GM21447 (cell line): ENCODE results near the gene HAUS3.

Experiments
- ATAC-seq: cut with Tn5 transposase; IDR thresholded peaks from one replicate; pipeline ENCODE4 v1.9.1; 2021; ENCODE audit not compliant: unreplicated experiment

Gene HAUS3, protein sequence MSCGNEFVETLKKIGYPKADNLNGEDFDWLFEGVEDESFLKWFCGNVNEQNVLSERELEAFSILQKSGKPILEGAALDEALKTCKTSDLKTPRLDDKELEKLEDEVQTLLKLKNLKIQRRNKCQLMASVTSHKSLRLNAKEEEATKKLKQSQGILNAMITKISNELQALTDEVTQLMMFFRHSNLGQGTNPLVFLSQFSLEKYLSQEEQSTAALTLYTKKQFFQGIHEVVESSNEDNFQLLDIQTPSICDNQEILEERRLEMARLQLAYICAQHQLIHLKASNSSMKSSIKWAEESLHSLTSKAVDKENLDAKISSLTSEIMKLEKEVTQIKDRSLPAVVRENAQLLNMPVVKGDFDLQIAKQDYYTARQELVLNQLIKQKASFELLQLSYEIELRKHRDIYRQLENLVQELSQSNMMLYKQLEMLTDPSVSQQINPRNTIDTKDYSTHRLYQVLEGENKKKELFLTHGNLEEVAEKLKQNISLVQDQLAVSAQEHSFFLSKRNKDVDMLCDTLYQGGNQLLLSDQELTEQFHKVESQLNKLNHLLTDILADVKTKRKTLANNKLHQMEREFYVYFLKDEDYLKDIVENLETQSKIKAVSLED

DNA sequence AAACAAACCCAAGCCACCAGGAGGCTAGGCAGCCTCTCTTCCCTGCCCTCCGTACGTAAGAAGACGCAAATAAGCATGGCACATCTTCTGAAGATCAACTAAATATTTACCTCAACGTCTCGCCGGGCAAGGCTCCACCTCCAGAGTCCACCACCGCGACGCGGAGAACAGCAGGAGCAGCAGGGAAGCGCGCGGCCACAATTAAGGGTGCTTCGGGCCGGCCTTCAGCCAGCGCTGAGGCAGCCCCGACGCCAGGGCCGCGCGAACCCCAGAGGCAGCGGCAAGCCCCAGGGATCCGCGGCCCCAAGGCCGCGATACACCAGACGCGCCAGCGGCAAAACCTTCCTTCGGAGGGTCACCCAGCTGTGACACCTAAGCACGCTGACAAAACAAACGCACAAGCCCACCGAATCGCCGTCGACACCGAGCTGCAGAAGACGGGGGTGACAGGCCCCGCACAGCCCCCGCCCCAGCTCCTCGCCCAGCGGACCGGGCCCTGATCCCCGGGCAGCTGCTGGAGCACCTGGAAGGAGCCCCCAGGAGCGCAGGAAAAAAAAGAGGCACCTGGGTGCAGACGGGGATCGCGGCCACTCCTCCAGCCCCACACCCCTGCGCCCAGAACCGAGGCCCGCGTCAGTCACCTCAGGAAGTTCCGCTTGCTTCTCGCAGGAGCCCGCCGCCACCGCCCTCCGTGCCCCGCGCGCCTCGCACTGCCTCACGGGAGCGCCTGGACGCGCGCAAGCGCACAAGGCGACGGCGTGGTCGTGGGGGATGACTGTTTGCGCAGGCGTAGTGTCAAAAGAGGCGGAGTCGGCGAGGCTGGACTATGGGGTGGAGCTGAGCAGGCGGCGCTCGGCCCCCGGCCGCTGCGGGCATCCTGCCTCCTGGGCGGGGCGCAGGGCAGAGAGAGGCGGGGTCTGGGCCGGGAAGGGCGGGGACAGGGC lies at the start of gene HAUS3, which contains the start of gene POLN:
TSS of gene HAUS3 (minus strand) at position 712 of the 944 bp plus-strand sequence. CDS start 1,175 bp downstream, outside the sequence.
TSS of gene POLN (minus strand) at position 712 of the 944 bp plus-strand sequence. CDS start 12,890 bp downstream, outside the sequence.
- peak; percentile 84 for ATAC-seq

DNA sequence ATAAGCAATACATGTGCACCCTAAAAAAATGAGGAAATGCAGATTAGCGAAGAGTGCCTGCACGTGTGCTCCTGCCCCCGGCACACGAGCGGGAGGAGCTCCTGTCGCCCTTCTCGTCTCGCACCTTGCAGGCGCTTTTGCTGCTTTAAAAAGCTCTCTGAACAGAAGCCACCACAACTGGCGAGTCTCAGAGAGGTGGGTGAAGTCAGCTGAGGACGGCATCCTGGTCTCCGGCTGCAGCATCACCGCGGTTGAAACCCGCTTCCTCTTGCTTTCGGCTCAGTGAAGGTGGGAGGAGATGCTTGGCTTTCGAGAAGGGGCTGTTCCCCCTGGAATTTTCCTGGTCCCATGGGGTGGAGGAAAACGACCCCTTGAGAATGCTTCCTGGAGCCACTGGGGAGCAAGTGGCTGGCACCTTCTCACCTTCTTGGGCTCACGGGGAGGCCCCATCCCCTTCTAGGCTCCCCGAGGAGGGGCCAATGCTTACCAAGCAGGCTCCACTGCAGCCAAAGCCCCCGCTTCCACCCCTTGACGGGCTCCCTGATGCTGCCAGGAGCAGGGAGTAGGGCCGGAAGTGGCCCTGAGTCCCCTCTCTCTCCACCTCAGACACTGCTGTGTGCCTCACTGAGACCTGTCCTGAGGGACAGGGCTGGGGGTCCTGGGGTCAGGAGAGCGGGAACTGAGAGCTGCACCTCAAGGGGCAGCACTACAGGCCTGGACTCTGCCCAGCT lies 49.2 kb upstream of the HAUS3 start:
- peak; percentile 50 for ATAC-seq

DNA sequence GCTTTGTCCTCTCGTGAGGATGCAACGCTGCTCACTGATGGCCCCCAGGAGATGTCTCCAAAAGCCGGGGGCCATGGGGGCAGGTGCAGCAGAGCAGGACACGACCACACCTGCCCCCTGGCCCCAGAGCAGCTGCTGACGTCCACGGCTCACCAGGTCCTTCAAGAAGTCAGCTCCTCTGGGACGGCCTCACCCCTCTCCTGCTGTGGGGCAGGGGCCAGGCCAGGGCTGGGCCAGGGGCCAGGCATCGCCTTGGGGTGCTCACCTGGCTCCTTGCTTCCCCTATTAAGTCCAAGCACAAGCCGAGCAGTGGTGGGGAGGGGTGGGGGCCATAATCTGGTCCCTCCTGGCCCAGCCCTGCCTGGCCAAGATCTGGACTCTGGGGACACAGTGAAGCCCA lies 48.6 kb upstream of the HAUS3 start:
- ATAC-seq: no peak

DNA sequence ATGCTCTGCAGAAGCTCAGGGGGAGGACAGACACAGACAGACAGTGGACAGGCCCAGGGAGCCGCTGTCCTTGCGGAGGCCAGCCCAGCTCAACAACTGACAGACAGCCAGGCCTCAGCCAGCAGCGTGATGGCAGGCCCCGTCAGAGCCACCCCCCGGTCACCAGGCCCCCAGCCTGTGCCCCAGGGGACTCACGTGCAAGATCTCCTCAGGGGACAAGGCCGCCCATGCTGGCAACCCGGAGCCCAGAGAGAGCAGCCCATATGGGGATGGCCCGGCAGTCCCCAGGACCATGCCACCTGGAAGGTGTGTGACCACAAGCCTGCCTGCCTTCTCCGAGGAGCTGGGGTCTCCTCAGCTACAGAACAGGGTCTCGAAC lies 48.0 kb upstream of the HAUS3 start:
- ATAC-seq: no peak

DNA sequence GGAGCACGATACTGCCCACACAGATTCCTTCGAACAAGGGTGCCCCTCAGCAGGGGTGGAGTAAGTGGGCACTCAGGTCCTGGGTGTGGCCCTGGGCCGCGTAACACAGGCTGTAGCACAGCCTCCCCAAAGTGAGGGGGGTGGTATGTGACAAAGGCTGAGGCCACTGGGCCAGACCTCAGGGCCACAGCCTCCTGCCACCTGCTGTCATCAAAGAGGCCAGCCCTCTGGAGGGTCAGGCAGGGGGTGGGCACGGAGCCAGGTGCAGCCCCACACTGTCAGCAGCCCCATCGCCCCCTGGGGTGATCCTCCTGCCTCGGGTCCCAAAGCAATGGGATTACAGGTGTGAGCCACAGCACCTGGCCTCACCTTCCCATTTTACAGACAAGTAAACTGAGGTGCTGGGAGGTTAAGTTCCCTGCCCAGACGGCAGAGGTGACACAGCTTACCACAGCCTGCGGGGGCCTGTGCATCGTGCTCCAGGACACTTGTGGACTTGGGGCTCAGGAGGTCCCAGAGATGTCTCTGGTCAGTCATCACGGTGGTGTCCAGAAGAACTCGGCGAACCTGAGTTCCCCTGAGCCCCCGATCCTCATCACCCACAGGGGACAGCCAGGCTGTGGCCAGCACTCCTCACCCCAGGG lies 47.5 kb upstream of the HAUS3 start:
- no peak for ATAC-seq

DNA sequence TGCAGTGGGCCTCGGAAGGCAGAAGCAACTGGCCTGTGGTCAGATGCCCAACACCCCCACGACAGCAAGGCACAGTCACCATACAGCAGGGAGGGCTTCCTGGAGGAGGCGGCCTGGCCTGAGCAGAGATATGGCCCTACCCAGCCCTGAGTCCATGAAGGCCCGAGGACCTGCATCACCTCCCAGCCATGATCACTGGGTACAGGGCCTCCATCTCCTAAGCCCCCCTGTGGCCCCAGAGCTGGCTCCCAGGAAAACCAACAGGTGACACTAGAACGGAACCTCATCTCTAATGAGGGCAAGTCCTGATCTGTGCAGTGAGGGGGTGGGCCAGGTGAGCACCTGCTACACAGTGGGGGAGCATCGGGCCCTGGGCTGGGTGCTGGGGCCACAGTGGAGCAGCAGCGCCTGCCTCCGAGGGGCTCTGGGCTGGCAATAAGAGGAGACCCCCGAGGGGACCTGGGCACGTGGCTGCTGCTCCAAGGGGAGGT lies 46.2 kb upstream of the HAUS3 start:
- no peak for ATAC-seq

DNA sequence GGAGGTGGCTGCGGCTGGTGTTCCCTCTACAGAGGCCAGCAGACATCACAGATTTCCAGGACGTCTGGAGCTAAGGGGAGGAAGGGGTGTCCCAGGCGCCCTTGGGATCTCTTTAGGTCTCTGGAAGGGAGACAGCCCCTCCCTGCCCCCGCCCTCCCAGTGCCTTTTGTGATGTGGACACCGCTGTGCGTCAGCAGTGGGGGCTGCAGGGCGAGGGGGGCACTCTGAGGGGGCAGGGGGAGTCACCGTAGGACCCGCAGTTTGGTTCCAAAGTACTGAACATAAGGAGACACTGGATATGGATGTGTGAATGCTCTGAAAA lies 45.6 kb upstream of the HAUS3 start:
- ATAC-seq: no peak

DNA sequence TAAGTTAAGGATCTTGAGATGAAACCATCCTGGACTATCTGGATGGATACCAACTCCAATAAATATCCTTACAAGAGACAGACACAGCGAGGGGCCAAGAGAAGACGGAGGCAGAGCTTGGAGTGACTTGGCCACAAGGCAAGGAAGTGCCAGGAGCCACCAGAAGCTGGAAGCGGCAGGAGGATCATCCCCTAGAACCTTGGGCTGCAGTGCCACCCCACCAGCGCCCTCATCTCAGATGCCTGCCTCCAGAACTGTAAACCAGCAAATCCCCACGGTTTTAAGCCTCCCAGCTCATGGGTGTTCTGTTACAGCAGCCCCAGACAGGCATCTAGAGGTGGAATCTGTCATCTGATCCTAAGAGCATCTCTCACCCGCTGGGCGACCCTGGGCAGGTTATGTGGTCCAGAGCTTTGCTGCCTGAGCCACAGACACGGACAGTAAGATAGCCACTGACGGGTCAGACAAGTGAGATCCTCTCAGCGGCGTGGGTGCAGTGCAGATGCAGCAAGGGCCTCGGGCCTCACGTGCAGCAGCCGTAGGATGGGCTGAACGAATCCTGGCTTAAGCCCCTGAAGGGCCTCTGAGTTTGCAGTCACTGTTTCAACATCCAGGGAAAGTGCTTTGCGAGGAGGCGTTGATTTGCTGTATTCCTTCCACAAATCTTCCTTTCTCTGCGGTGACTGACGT lies 45.1 kb upstream of the HAUS3 start:
- ATAC-seq: no peak

DNA sequence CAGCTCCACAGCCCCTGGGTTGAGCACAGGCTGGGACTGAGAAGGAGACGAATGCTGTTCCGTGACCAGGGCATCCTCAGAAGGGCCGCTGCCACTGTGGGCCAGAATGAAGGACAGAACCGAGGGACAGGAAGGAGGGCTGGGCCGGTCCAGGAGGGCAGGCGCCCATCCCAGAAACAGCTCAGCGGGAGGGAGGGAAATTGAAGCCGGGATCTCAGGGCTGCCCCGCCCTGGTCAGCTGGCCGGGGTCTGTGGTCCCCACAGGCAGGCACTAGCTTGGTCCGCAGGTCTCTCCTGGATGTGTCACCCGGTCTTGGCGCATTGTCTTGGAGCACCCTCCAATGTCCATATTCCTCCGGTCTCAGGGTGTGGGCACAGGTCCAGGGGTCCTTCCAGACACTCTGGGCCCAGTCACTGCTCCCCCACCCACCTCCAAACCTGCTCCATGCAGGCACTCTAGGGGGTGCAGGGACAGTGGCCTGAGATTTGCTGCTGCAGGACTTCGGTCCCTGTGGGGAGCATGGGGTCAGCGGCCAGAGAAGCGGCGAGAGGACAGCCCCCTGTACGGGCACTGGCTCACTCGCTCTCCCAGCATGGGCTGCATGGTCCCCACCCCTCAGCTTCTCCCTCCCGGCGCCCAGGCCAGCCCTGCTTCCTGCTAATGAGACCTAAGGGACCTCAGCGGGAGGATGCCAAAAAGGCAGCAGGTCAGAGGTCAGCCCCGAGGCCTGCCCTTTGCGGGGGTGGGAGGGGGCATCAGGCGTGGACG lies 43.9 kb upstream of the HAUS3 start:
- no peak for ATAC-seq

DNA sequence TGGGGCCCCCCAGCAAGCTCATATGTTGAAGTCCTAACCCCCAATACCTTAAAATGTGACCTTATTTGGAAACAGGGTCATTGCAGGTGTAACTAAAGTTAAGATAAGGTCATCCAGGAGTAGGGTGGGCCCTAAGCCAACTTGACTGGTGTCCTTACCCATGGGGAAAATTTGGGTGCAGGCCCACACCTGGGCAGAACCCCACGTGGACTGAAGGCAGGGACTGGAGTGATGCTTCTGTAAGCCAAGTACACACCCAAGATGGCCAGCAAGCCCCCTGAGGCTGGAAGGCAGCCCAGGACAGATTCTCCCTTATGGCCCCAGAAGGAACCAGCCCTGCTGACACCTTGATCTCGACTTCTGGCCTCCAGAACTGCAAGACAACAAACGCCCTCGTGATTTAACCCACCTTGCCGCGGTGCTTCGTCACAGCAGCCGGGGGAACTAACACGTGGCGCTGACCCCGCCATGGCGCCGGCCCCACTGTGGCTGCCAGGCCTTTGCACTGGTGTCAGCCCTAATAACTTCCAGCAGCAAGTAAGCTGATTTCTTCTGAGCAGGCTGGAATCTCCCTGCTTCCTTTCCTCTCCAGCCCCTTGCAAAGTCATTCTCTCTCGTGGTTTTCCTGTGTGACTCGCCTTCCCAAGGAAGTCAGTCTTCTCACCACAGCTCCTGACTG lies 43.2 kb upstream of the HAUS3 start:
- no peak for ATAC-seq

DNA sequence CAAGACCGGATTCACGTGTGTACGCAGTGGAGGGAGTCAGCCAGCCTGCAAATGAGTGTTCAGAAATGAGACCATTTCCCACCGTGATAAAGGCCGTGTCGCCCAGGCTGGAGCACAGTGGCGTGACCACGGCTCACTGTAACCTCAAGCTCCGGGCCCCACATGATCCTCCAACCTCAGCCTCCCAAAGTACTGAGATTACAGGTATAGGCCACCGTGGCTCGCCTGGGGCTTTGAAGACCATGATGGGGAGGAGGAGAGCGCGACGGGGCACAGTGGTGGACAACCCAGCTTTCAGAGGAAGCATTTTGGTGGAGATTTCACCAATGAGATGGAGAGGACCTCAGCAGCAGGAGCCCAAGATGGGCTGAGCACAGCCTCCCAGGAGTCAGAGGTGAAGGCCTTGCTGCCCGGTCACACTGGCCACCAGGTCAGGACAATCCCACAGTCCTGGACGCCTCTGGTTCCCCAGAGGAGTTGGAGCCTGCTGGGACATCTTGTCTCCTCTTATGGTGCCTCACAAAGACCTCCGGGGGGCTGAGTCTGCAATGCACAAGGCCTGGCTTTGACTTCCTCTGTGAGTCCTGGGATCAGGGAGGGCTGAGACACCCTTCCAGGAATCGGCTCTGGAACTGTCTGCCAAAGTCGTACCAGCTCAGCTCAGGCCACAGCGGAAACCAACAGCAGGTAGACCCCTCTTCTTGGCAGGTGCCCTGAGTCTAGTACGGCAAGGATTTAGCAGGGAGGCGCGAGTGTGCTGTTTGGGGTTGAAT lies 42.4 kb upstream of the HAUS3 start:
- no peak for ATAC-seq

DNA sequence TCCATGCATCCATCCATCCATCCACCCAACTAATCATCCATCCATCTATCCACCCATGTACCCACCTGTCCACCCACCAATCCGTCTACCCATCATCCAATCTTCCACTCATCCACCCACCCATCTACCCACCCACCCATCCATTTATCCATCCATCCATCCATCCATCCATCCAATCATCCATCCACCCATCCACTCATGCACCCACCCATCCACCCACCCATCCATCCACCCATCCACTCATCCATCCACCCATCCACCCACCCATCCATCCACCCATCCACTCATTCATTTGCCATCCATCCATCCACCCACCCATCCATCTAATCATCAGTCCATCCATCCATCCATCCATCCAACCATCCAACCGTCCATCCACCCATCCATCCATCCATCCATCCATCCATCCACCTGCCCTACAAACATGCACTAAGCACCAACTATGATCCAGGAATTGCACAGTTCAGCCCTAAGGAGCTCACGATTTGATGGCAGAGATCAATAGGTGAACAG lies 41.3 kb upstream of the HAUS3 start:
- ATAC-seq: no peak

DNA sequence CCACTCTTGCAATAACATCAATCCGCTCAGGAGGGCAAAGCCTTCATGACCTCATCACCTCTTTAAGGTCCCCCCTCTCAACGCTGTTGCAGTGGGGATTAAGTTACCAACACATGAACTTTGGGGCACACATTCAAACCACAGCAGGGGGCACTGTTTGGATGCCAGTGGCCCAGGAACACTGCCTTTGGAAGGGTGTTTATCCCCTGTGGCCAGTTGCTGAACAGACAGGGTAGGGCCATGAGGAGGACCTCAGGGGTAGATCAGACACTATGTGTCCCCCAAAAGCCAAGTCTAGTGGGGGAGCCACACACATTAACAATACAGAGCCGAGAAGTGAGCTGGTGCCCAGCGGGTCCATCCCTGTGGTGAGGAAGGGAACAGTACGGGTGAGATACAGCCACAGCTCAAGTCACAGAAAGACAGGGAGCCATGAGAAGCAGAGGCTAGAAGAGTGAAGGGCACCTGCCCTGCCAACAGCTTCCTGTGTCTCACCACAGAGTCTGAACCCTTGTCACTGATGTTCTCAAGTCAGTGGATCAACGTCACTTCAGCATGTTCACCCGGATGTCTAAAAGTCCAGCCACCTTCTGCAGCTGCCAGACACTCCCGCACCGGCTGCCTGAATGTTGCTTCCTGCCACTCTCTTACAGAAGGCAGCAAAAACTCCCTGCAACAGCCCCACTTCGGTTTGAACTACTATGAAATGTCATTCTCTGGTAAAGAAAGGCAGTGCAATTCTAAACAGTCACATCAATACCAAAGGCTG lies 39.8 kb upstream of the HAUS3 start:
- ATAC-seq: peak; percentile 94

DNA sequence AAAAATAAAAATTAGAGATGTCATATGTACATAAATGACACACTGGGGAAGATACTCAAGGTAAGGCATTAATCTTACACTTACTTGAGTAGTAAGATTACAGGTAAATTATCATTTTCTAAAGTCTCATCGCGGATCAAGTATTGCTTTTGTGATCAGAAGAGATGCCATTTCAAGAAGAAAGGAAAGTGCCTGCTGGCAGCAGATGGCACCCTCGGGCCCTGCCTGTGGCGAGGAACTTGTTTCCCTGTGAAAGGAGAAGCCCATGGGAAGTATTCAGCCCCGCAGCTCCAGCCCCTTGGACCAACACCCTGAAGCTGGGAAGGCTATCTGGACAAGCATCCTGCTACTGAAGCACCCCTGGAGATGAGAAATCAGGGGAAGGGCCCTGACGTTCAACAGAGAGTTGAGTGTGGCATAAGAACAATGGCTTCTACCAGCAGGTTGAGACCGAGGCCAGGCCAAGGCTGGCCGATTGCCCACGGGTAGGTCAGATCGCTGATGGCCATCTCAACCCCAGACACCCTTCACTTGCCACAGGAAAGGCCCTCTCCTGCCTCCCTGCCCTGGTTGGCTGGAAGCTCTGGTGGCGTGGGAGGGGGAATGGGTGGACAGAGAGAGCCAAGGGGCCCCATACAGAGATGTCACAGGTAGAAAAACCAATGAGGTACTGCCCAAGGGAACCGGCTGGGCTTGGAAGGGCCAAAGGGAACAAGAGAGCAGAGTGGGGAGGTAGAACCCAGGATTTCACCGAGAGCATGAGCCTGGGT lies 38.8 kb upstream of the HAUS3 start:
- no peak for ATAC-seq

DNA sequence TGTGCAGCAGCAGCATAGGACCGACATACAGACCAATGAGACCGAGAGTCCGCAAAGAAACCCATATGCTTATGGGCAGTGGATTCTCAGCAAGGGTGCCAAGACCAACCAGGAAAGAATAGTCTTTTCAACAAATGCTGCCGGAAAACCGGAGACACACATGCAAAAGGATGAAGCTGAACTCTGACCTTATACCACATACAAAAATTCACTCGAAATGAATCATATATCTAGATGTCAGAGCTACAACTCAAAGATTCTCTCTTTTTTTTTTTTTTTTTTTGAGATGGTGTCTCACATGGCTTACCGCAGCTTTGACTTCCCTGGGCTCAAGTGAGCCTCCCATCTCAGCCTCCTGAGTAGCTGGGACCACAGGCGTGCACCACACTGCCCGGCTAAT lies 36.0 kb upstream of the HAUS3 start:
- no peak for ATAC-seq
